Right ventricle myocardium superior (tissue), 1 donor: ENCODE data around the gene SMR3A. TPM values are rescaled to one million over a fixed set of nuclear protein-coding genes. Genes with fewer than 3 reads are reported as not detected.

Experiments
- ATAC-seq: fragments of 200-7000 bp; cut with Tn5 transposase; one replicate; pipeline ENCODE4 v1.9.1; 2020; ENCODE audit warnings: mild to moderate bottlenecking; ENCODE audit not compliant: poor library complexity
- DNase-seq: peaks from one replicate; pipeline ENCODE4 v3.0.0-alpha.2; 2020
- intact Hi-C: fragments of 100-400 bp; cut with DNase I; formaldehyde crosslinking; loops from one replicate; pipeline ENCODE4 v1.11.2; 2022
- total RNA-seq: library from RNA; stranded (reverse); fragmentation: NEBNext Ultra II Directional; extraction: Animal tissue kit (Norgen Biotek cat#: 25700); gene quantifications from one replicate; pipeline ENCODE4 v1.2.1, GENCODE V29; 2021
- donor health status: DM: no; HTN: yes; CAD: no; lungs with severe emphysema.

The SMR3A gene
- total RNA-seq, 1 donor from 2014 or later = not detected

- intact Hi-C loops = no loop called here
- DNase-seq = no peak
- ATAC-seq = no peak
Observed at GRCh38 chr4:70405765-70406164, 45.2 kb downstream of the SMR3A start.

Other genes starting within 250 kb of the SMR3A start
- not detected for gene PRR27, start 206.5 kb upstream of the SMR3A start, total RNA-seq
- not detected for gene ODAM, start 165.0 kb upstream of the SMR3A start, total RNA-seq
- not detected for gene FDCSP, start 134.6 kb upstream of the SMR3A start, total RNA-seq
- not detected for gene CSN3, start 118.2 kb upstream of the SMR3A start, total RNA-seq
- gene CABS1, start 25.8 kb upstream of the SMR3A start, total RNA-seq = not detected
- gene SMR3B, start 22.4 kb downstream of the SMR3A start, total RNA-seq = not detected
- not detected for gene OPRPN, start 37.2 kb downstream of the SMR3A start, total RNA-seq
- gene MUC7, start 111.4 kb downstream of the SMR3A start, total RNA-seq = not detected
- gene AMTN, start 157.8 kb downstream of the SMR3A start, total RNA-seq = not detected
- gene AMBN, start 231.5 kb downstream of the SMR3A start, total RNA-seq = not detected